ENCODE measurements around the gene CALN1. TPM values are rescaled to one million over a fixed set of nuclear protein-coding genes. Genes with fewer than 3 reads are reported as not detected.

CALN1 gene
- polyA plus RNA-seq, 3 donors = under 0.01 TPM; not detected in 2

- H3K79me2 ChIP-seq (ENCODE audit: insufficient read depth, low read length) = no peaks in the 10 kb centered on the region
- Mint-ChIP-seq H3K9me3 (peaks cover 4 to 11% (median 6%) of the 10 kb centered on the region in 7 donors), H3K4me3 (no peak overlapping the region), H3K36me3 (no peaks in the 10 kb centered on the region), H3K27me3 (ENCODE audit: low read depth in 3 of 3) (peaks cover 0 to 1% (median 0%) of the 10 kb centered on the region in 3 donors), H3K27ac (no peak overlapping the region), H3K4me1 (no peaks in the 10 kb centered on the region)
- no peaks in the 10 kb centered on the region for H3K36me3 ChIP-seq (replicated peaks in 1 of 2; ENCODE audit: control insufficient read depth in 1 of 2, insufficient read depth in 2 of 2, low read length in 2 of 2)
- DNase-seq = no peak
- no peak overlapping the region for H3K9ac ChIP-seq (ENCODE audit: insufficient read depth, low read length, poor library complexity, severe bottlenecking)
- no peak overlapping the region for H3K4me2 ChIP-seq (replicated peaks; ENCODE audit: extremely low read depth, low read length, poor library complexity, severe bottlenecking)
- H3K27me3 ChIP-seq (ENCODE audit: control insufficient read depth in 2 of 2, insufficient read depth in 2 of 2, low read length in 2 of 2) = no peaks in the 10 kb centered on the region
- no peaks in the 10 kb centered on the region for H3K4me1 ChIP-seq (ENCODE audit: control insufficient read depth in 1 of 2, insufficient read depth in 2 of 2, low read length in 2 of 2)
- intact Hi-C loops (cut with micrococcal nuclease) = no loop called here
- no peak overlapping the region for H3K4me3 ChIP-seq (replicated peaks in 1 of 3; ENCODE audit: low read depth in 2 of 3, low read length in 3 of 3)
- H2AFZ ChIP-seq (ENCODE audit: insufficient read depth, low read depth, low read length, poor library complexity, severe bottlenecking) = no peak overlapping the region
- H3K9me3 ChIP-seq (replicated peaks in 1 of 2; ENCODE audit: control insufficient read depth in 1 of 2, insufficient read depth in 1 of 2, low read length in 2 of 2) = no peaks in the 10 kb centered on the region
- no peaks in the 10 kb centered on the region for H4K20me1 ChIP-seq (ENCODE audit: insufficient read depth, low read length)
- H3K27ac ChIP-seq (ENCODE audit: low read depth in 1 of 2, low read length in 2 of 2) = no peak overlapping the region
- WGBS (ENCODE audit: insufficient coverage) = 0% methylated on average over 2 of the region's 4 CpGs
- TF ChIP-seq, protein P1, sequence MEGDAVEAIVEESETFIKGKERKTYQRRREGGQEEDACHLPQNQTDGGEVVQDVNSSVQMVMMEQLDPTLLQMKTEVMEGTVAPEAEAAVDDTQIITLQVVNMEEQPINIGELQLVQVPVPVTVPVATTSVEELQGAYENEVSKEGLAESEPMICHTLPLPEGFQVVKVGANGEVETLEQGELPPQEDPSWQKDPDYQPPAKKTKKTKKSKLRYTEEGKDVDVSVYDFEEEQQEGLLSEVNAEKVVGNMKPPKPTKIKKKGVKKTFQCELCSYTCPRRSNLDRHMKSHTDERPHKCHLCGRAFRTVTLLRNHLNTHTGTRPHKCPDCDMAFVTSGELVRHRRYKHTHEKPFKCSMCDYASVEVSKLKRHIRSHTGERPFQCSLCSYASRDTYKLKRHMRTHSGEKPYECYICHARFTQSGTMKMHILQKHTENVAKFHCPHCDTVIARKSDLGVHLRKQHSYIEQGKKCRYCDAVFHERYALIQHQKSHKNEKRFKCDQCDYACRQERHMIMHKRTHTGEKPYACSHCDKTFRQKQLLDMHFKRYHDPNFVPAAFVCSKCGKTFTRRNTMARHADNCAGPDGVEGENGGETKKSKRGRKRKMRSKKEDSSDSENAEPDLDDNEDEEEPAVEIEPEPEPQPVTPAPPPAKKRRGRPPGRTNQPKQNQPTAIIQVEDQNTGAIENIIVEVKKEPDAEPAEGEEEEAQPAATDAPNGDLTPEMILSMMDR (IDR thresholded peaks at IDR 0.05) = no peak
These were observed 568.5 kb downstream of the CALN1 start for GRCh38 chr7:71843676-71844075.

DNA sequence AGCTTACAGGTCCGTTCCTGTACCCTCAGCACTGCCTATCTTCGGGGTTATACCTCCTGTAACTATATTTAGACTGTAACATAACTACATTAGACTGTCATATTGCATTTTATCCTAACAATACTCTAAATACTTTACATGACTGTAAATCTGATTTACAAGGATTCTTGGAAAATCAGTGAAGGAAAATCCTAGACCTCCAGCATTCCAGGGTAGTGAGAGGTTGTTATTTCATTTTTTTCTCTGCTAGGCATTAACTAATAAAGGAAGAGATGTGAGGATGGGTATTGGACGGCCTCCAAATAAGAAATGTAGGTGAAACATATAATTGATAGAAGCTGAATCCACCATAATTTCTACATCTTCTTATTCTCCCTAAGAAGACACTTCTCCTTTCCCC is 569.4 kb downstream of the CALN1 start:
- no peaks in the 10 kb centered on the region for H3K27me3 ChIP-seq (ENCODE audit: control insufficient read depth in 2 of 2, insufficient read depth in 2 of 2, low read length in 2 of 2)
- no peak overlapping the region for H3K27ac ChIP-seq (ENCODE audit: low read depth in 1 of 2, low read length in 2 of 2)
- H2AFZ ChIP-seq (ENCODE audit: insufficient read depth, low read depth, low read length, poor library complexity, severe bottlenecking) = no peak overlapping the region
- Mint-ChIP-seq H3K27me3 (ENCODE audit: low read depth in 3 of 3) (peaks cover 0 to 1% (median 0%) of the 10 kb centered on the region in 3 donors), H3K4me1 (no peaks in the 10 kb centered on the region), H3K36me3 (no peaks in the 10 kb centered on the region), H3K4me3 (no peak overlapping the region), H3K9me3 (peaks cover 2 to 9% (median 4%) of the 10 kb centered on the region in 7 donors), H3K27ac (no peak overlapping the region)
- H3K4me3 ChIP-seq (replicated peaks in 1 of 3; ENCODE audit: low read depth in 2 of 3, low read length in 3 of 3) = no peak overlapping the region
- 94% methylated on average over 2 of the region's 3 CpGs for WGBS (ENCODE audit: insufficient coverage)
- intact Hi-C loops (cut with micrococcal nuclease) = no loop called here
- H3K36me3 ChIP-seq (replicated peaks in 1 of 2; ENCODE audit: control insufficient read depth in 1 of 2, insufficient read depth in 2 of 2, low read length in 2 of 2) = no peaks in the 10 kb centered on the region
- no peak for DNase-seq
- TF ChIP-seq, protein P1 (IDR thresholded peaks at IDR 0.05) = no peak
- H3K4me1 ChIP-seq (ENCODE audit: control insufficient read depth in 1 of 2, insufficient read depth in 2 of 2, low read length in 2 of 2) = no peaks in the 10 kb centered on the region
- no peak overlapping the region for H3K4me2 ChIP-seq (replicated peaks; ENCODE audit: extremely low read depth, low read length, poor library complexity, severe bottlenecking)
- no peak overlapping the region for H3K9ac ChIP-seq (ENCODE audit: insufficient read depth, low read length, poor library complexity, severe bottlenecking)
- H3K9me3 ChIP-seq (replicated peaks in 1 of 2; ENCODE audit: control insufficient read depth in 1 of 2, insufficient read depth in 1 of 2, low read length in 2 of 2) = no peaks in the 10 kb centered on the region
- no peaks in the 10 kb centered on the region for H3K79me2 ChIP-seq (ENCODE audit: insufficient read depth, low read length)
- H4K20me1 ChIP-seq (ENCODE audit: insufficient read depth, low read length) = no peaks in the 10 kb centered on the region

Measured in CD14-positive monocyte (primary cell).